Transverse colon (tissue), 4 donors: ENCODE data around the gene RINL. TPM values are rescaled to one million over a fixed set of nuclear protein-coding genes. Genes with fewer than 3 reads are reported as not detected.

Source experiments
- DNase-seq: peaks from one replicate; pipeline ENCODE4 v3.0.0-alpha.2; 2019
- H3K27ac ChIP-seq, 4 donors: fragments of 200-600 bp; sonication (generic); 2 replicates each; pipeline ENCODE4 v1.5.1; 2016 to 2018; ENCODE audit warnings: inconsistent platforms in 4 of 4
- H3K27me3 ChIP-seq: fragments of 200-600 bp; sonication (generic); 2 replicates; pipeline ENCODE4 v1.5.1; 2017; ENCODE audit warnings: inconsistent platforms
- H3K36me3 ChIP-seq, 4 donors: fragments of 200-600 bp; sonication (generic); 2 replicates each; pipeline ENCODE4 v1.5.1; 2017 to 2019; ENCODE audit warnings: inconsistent platforms in 4 of 4
- H3K4me1 ChIP-seq, 4 donors: fragments of 200-600 bp; sonication (generic); 2 replicates each; pipeline ENCODE4 v1.5.1; 2017 to 2020; ENCODE audit warnings: inconsistent platforms in 4 of 4
- H3K4me3 ChIP-seq, 4 donors: fragments of 200-600 bp; sonication (generic); 1 replicate in 1 of 4; 2 replicates in 3 of 4; pipeline versions ENCODE4 v1.5.1 to v1.6.1; 2017 to 2019; ENCODE audit warnings: inconsistent platforms in 4 of 4
- H3K9me3 ChIP-seq, 2 donors: fragments of 200-600 bp; sonication (generic); 2 replicates each; pipeline ENCODE4 v1.5.1; 2017 to 2019; ENCODE audit warnings: inconsistent platforms in 2 of 2
- CTCF ChIP-seq, 5 experiments: fragments of 200-600 bp in 3 of 5; fragments of 450-650 bp in 2 of 5; sonication (generic) in 3 of 5; IDR thresholded peaks; 1 replicate in 2 of 5; 2 replicates in 3 of 5; pipeline ENCODE4 v1.5.1; 2016 to 2017; ENCODE audit warnings: antibody characterized with exemption in 5 of 5, inconsistent platforms in 3 of 5, mild to moderate bottlenecking in 2 of 5, moderate library complexity in 1 of 5
- EP300 ChIP-seq: sonication (generic); formaldehyde crosslinking; IDR thresholded peaks from one replicate; pipeline ENCODE4 v1.6.1; 2017; ENCODE audit warnings: antibody characterized with exemption, low read depth
- POLR2A ChIP-seq: fragments of 450-650 bp; IDR thresholded peaks from one replicate; pipeline ENCODE4 v1.6.1; 2016; ENCODE audit warnings: antibody characterized with exemption, mild to moderate bottlenecking, moderate library complexity
- POLR2AphosphoS5 ChIP-seq, 3 donors: sonication (generic); formaldehyde crosslinking; IDR thresholded peaks; one replicate each; pipeline ENCODE4 v1.6.1; 2016; ENCODE audit warnings: antibody characterized with exemption in 3 of 3
- WGBS, 2 donors: methylation state at CpG; one replicate each; pipeline ENCODE4 v1.1.5; 2018; ENCODE audit warnings: low coverage in 1 of 2; 5-methylcytosine and 5-hydroxymethylcytosine counted together
- in situ Hi-C, 4 donors: fragments of 200-750 bp; cut with MboI; loops; one replicate each; pipeline versions ENCODE4 v1.15.0 to v1.15.1; 2017; ENCODE audit warnings: low sequenced_read_pairs in 3 of 4, low pct_ligation_motif_present in 1 of 4, low pct_unique_long_range_greater_than_20kb in 1 of 4
- intact Hi-C: fragments of 100-400 bp; cut with DNase I; formaldehyde crosslinking; loops from one replicate; pipeline ENCODE4 v1.15.1; 2023; ENCODE audit warnings: low total_unique reads
- total RNA-seq, 4 donors: library from RNA; depleted of rRNA; stranded (reverse); fragments of >200 nt; gene quantifications; one replicate each; pipeline ENCODE4 v1.1.0, GENCODE V29; 2016

The RINL gene
- total RNA-seq, 4 donors from 2014 or later = 1.8 to 7.0 (median 3.6) TPM

DNA sequence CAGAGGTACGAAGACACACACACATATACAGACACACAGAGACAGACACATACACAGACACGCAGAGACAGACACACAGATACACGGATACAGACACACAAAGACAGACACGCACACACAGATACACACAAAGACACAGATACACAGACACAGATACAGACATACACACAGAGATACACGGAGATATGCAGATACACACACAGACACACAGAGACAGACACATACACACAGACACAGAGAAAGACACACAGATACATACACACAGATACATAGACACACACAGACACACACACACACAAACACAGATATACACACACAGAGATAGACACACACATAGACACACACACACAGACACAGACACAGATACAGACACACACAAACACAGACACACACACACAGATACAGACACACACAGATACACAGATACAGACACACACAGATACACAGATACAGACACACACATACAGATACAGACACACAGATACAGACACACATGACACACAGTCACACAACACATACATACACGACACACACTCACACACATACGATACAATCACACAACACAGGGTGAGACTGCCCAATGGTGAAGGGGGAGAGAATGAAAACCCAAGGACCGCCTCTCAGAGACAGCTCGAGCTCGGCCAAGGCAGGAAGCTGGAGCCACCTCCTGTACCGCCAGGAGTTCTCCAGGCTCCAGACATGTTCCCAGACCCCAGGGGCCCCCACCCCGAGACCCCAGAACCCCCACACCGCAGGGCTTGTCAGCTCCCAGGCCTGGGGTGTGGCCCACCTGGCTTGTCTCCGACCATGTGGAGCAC, 42.7 kb upstream of the RINL start:
- Histone ChIP-seq H3K4me1 (no peaks in the 10 kb centered on the region), H3K4me3 (no peak overlapping the region), H3K9me3 (no peaks in the 10 kb centered on the region), H3K36me3 (peaks cover 0 to 14% (median 0%) of the 10 kb centered on the region in 4 donors), H3K27ac (no peak overlapping the region), H3K27me3 (no peaks in the 10 kb centered on the region)
- in situ Hi-C loops = no loop called here
- no peak for DNase-seq
- TF ChIP-seq POLR2AphosphoS5 (IDR thresholded peaks at IDR 0.05) = no peak
- TF ChIP-seq EP300 = no peak
- no peak for TF ChIP-seq CTCF (IDR thresholded peaks at IDR 0.05)
- no peak for TF ChIP-seq POLR2A
- intact Hi-C loops = no loop called here
- WGBS, 2 donors = 63 to 76% methylated on average over 2 to 14 of the region's 14 CpGs

GRCh38 chr19:38919837-38920601, 41.9 kb upstream of the RINL start:
- Histone ChIP-seq H3K4me1 (no peaks in the 10 kb centered on the region), H3K36me3 (peaks cover 0 to 8% (median 0%) of the 10 kb centered on the region in 4 donors), H3K27me3 (no peaks in the 10 kb centered on the region), H3K4me3 (no peak overlapping the region), H3K27ac (no peak overlapping the region), H3K9me3 (no peaks in the 10 kb centered on the region)
- TF ChIP-seq POLR2A (no peak), EP300 (no peak)
- no peak for DNase-seq
- in situ Hi-C loops = no loop called here
- WGBS, 2 donors = 68 to 71% methylated on average over 14 to 21 of the region's 21 CpGs
- intact Hi-C loops = no loop called here

DNA sequence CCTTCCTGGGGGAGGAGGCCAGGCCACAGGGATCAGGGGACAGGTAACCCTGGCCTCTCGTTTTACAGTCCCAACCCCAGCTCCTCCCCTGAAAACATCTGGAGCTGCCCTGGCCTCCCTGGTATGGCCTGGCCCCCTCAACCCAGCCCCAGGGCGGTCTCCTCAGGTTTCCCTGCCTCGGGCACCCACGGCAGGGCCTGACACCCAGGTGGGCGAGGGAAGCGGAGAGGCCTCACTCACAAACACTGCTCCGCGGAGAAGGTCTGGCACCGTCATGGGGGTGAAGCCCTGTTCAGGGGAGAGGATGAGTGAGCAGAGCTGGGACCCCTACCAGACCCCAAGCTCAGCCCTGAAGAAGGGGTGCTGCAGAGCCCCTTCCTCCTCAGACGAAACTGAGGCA, 40.5 kb upstream of the RINL start:
- in situ Hi-C loops (no loop called here), intact Hi-C loops (no loop called here)
- H3K27ac ChIP-seq = no peak overlapping the region
- H3K4me3 ChIP-seq = no peak overlapping the region
- TF ChIP-seq EP300 (no peak), POLR2A (no peak), CTCF (IDR thresholded peaks at IDR 0.05) (no peak), POLR2AphosphoS5 (IDR thresholded peaks at IDR 0.05) (no peak)
- H3K9me3 ChIP-seq = no peaks in the 10 kb centered on the region
- WGBS, 2 donors = 88 to 100% methylated on average over 3 to 9 of the region's 10 CpGs
- H3K4me1 ChIP-seq = no peaks in the 10 kb centered on the region
- no peak for DNase-seq
- no peaks in the 10 kb centered on the region for H3K27me3 ChIP-seq
- H3K36me3 ChIP-seq = no peaks in the 10 kb centered on the region

GRCh38 chr19:38917921-38918491, 39.9 kb upstream of the RINL start:
- H3K36me3 ChIP-seq = no peaks in the 10 kb centered on the region
- no peaks in the 10 kb centered on the region for H3K4me1 ChIP-seq
- intact Hi-C loops (no loop called here), in situ Hi-C loops (no loop called here)
- H3K9me3 ChIP-seq = no peaks in the 10 kb centered on the region
- TF ChIP-seq POLR2A (no peak), EP300 (no peak), POLR2AphosphoS5 (IDR thresholded peaks at IDR 0.05) (no peak), CTCF (IDR thresholded peaks at IDR 0.05) (no peak)
- 40 to 66% methylated on average over 1 to 13 of the region's 13 CpGs for WGBS, 2 donors
- no peaks in the 10 kb centered on the region for H3K27me3 ChIP-seq
- no peak overlapping the region for H3K27ac ChIP-seq
- no peak overlapping the region for H3K4me3 ChIP-seq
- no peak for DNase-seq
